NCI-H187 treated with DMSO at 0.1 percent for 48 hours (cell line): Measurements from ENCODE around the gene GAD2.

Experiments
- DNase-seq: peaks from one replicate; lab custom pipeline; 2025; lab: John Stamatoyannopoulos, UW

GAD2 gene

DNA sequence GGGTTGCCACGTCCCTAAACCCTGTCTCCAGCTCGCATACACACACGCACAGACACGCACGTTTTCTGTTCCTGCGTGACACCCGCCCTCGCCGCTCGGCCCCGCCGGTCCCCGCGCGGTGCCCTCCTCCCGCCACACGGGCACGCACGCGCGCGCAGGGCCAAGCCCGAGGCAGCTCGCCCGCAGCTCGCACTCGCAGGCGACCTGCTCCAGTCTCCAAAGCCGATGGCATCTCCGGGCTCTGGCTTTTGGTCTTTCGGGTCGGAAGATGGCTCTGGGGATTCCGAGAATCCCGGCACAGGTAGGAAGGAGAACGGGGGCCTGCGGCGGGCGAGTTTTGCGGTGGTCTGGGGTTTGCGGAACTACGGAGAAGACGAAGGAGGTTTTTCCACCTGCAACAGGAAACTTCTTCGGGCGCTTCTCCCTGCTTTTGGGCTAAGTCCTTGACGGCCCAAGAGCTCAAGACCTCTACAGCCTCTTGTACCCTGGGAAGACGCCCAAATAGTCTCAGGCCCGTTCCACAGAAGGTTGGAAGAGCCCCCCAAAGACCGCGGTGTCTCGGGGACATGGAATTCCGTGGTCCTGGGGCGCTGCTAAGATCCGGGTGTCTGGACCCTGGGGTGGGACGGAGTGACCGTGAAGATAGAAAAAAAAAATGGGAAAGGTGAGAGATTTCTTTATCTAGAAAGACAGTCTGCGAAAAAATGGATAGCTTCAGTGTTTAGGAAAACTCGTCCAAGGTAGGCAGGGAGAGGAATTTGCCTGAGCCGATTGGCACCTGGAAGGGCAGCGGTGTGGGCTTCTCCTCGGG is at the start of gene GAD2:
GAD2 (plus strand) TSS at position 190 of the 811 bp plus-strand sequence; CDS start at position 226, 36 bp downstream.
- DNase-seq = no peak

DNA sequence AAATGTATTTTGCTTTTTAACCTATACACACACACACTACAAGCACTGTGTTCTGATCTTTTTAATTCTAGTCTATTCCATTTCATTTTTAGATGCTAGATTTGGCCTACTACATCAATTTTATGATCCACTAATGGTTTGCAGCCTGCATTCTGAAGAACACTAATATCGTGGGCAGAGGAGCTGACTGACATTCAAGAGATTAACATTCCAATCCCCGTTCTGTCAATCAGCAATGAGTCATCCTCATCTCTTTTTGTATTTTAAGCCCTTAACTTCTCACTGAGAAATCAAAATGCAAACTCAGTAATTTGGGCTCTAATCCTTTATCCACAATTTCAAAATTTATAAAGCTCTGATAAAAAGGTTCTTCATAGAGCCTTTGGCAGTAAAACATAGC is 47.1 kb upstream of the GAD2 start:
- no peak for DNase-seq

GRCh38 chr10:26172131-26172530 is 44.4 kb upstream of the GAD2 start:
- no peak for DNase-seq

DNA sequence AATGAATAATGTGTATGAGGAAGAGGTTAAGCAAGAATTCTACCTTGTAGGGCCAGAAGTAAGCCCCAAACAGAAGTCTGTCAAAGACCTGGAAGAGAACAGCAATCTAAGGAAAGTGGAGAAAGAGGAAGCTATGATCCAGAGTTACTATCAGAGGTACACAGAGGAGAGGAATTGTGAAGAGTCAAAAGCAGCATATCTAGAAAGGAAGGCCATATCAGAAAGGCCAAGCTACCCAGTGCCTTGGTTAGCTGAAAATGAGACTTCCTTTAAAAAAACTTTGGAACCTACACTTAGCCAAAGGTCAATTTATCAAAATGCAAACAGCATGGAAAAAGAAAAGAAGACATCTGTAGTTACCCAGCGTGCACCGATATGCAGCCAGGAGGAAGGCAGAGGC is 42.7 kb upstream of the GAD2 start:
- no peak for DNase-seq

- no peak for DNase-seq
Measured at GRCh38 chr10:26177341-26177740, 39.2 kb upstream of the GAD2 start.

GRCh38 chr10:26194275-26194674 is 22.3 kb upstream of the GAD2 start:
- DNase-seq = no peak

- DNase-seq = no peak
Measured at GRCh38 chr10:26197248-26197647, 19.3 kb upstream of the GAD2 start.

GRCh38 chr10:26198119-26198518 is 18.5 kb upstream of the GAD2 start:
- DNase-seq = no peak

DNA sequence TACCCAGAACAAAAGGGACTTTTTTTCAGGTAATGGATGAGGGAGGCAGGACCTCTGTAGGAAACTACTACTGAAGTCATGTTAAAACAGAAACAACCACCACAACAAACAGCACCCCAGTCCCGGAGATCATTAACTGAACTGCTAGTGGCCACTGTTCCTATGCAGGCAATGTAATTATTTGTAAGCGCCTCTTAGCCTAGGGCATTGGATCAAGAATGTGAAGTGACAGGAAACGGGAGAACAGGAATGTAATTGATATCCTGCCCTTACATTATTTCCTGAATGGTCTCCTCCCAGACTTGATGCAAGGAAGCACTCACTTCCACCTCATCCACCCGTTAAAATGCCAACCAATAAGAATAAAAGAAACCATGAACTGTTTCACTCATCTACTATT is 16.7 kb upstream of the GAD2 start:
- DNase-seq = no peak

DNA sequence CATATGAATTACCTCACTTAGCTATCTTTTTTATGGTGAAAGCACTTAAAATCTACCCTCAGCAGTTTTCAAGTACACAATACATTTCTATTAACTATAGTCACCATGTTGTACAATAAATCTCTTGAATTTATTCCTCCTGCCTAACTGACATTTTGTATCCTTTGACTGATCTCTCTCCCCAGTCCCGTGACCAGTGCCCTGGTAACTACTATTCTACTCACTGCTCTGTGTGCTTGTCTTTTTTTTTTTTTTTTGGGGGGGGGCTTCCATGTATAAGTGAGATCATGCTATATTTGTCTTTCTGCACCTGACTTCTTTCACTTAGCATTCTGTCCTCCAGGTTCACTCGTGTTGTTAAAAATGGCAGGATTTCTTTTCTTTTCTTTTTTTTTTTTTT is 11.4 kb upstream of the GAD2 start:
- DNase-seq = no peak

DNA sequence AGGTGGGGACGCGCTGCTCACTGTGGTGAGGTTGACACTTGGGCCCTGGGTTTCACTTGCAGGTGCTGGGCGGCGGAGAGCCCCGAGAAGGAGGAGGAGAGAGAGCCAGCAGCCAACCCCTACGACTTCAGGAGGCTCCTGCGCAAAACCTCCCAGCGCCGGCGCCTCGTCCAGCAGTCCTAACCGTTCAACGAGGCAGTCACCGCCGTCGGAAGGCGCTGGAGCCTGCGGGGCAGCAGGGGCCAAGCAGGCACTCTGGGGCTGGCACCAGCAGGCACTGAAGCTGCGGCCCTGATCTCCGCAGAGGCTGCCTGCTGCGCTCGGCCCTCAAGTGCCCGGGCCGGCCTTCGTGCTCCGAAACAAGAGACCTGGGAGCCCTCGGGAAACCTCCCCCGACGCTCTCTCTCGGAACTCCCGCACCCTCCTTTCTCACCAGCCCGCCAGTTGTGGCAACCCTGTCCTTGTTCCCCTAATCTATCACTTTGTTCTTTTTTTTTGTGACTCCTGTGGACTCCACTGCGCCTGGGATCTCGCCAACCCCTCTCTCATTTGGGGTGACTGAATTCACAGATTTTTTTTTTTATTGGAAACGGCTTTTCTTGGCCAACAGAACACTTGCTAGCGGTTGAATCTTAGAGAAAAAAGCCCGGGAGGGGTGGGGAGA is 4.7 kb upstream of the GAD2 start:
- DNase-seq = no peak

DNA sequence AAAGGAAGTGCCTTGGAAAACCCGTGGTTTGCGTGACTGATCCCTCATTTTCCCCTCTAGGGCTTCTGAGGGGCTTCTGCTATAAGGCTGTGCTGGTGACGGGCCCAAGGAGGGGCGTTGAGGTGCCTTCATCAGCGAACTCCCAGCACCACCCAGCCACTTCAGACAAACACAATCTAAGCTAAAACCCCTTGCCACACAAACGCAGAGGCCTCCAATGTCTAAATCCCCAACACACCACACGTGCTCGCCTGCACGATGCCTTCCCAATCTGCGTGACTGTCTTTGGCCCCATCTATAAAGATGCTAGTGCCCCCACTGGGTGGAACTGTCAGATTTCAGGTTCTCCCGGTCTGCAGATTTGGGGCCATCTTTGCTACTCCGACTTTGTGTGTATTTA is 4.1 kb upstream of the GAD2 start:
- no peak for DNase-seq

DNA sequence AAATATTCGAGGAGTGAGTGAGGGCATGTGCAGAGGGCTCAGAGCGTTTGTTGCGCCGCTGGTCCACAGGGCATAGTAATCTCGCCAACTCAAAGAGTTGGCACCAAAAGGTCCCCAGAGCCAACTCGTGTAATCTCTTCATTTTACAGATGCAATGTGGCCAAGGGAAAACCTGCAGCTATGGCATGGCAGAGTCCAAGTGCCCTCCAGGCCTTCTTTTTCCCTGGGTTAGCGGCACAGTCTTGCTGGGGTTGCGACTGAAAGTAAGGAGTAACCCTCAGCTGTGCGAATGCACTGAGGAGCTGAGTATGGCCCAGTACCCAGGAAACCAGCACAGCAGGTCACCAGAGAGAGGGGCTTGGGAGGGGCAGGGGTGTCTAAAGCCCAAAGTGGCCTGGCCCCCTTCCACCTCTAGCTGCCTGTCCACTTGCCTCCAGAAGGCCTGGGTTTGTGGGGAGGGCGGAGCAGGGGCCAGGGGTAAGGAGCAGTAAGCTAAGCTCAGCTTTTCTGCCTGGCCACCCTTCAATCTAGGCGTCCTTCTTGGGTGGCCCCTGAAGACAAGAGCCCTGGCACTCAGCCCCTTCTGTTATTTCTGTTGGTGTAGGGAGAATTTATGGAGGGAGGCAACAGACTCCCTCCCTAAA is 3.3 kb upstream of the GAD2 start:
- no peak for DNase-seq

GRCh38 chr10:26214004-26214403 is 2.6 kb upstream of the GAD2 start:
- no peak for DNase-seq

DNA sequence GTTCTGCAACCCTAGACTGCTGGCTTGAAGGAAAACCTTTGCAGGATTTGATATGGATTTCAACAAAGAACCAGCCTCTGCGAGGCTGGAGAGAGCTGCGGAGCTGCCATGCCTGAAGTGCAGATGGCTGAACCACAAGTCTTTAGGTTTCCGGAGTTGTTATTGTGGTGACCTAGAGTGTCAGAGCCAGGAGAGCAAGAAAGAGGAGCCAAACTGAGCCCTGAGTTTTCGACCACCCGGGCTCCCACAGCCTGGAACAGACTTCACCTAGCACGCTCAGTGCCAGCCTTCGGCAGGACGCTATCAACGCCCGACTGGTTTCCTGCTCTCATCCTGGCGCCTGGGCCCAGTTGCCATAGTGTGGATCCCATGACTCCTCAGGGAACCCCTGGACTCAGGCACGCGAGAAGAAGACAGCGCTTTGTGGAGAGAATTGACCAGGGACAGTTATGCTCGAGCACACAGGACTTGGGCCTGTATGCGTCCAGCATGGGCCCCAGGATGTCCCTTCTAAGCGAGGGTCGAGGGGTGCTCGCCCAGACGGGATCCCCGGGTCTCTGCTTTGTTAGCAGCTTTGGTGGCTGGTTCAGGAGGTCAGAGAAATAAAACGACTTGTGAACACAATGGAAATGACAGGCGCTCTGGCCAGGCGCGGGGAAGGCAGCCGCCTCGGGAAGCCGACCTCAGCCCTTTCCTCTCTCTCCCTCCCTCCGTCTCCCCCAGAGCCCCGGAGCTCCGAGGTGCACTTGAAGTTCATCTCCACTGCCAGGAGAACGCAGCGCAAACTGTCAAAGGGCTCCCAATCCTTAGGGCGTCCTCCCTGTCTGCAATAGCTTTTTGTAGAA is 1.8 kb upstream of the GAD2 start:
- DNase-seq = no peak

GRCh38 chr10:26215396-26215934 is 1.1 kb upstream of the GAD2 start:
- no peak for DNase-seq

- no peak for DNase-seq
Measured at GRCh38 chr10:26215935-26216584, 514 bp upstream of the GAD2 start.

DNA sequence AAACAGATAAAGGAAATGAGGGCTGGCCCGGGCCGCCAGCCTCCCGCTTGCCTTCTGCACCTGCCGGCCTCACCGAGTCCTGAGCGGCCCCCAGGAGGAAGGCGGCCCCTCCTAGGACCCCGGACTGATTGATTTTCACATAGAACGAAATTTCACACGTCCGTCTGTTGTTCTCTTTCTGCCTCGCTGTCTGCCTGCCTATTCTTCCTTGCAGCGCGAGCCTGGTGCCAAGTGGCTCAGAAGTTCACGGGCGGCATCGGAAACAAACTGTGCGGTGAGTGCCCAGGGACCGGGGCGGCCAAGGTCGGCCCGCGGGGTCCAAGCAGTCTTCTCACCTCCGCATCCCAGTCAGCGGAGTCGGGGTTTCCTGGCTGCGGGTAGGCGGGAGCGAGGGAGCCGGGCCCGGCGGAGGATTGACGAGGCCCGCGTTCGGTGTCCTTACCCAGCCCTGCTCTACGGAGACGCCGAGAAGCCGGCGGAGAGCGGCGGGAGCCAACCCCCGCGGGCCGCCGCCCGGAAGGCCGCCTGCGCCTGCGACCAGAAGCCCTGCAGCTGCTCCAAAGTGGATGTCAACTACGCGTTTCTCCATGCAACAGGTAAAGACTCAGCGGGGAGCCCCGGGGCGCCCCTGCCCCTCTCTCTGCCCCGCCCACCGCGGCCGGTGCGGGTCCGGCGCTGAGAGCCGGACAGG is 967 bp downstream of the GAD2 start:
- DNase-seq = no peak

GRCh38 chr10:26219676-26220075 is 3.1 kb downstream of the GAD2 start:
- no peak for DNase-seq

DNA sequence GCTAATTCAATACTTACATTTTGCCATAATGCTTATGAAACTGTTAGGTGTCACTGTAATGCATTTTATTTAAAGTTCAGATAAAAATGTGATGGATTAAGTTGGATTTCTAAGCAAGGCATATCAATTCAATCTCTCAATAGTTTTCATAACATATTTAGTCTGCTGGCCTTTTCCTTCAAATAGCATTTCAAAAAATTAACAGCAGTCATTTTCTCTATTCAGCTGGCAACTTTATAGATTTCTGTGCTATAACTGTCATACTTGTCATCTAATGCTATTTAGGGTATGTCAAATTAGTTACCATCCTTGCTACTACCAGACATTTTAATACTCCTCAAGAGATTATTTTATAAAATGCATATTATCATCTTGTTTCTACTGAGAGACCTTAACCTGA is 4.3 kb downstream of the GAD2 start:
- no peak for DNase-seq

DNA sequence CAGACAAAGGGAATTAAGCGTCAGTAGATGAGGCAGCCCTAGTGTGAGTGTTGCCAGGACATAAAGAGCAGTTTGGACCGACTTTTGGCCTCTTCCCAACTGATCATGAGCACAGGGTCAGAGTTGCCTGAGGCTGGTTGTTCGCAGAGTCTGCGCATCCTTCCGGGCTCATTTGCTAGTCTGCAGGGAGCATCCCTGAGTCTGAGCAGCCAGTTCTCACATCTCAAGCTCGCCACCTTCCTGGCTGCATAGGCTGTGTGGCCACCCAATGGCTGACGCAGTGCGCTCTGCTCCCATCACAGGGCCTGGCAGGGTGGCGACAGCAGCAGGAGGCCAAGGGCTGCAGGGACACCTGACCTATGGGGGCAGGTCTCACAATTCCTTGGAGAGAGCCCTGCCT is 5.0 kb downstream of the GAD2 start:
- no peak for DNase-seq
